ENCODE measurements around the gene DNMT3A. TPM values are rescaled to one million over a fixed set of nuclear protein-coding genes. Genes with fewer than 3 reads are reported as not detected.

The DNMT3A gene
- total RNA-seq, 1 experiment from 2014 or later: 215 TPM

DNA sequence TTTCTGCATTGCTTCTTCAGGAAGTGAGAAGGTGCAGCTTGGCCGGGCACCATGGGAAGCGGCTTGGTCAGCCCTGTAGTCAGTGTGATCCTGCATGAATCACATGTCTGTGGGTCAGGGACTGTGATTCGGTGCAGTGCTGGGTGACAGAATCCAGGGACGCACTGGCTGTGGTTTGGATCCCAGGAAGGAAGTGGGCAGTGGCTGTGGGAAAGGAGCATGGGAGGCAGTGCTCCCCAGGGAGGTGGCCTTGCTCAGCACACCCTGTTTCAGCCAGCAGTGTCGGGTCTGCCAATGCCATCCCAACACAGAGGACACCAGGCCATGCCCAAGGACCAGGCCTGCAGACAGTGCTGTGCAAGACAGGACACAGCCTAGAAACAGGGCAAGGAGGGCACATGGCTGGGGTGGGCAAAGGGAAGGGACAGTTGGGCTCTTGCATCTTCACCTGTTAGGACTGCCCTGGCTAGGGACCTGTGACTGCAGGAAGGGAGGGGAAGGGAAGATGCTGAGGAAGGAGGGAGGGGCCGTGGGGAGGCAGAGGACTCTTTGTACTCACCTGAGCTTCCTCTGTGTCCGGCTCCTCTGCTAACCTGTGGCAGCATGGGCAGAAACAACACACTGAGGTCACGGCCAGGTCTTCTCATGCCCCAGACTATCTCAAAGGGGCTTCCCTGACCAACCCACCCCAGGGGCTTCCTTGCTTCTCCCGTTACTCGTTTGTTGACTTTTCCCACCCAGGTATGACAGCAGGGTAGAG, 37.2 kb upstream of the DNMT3A start:
- H3K9me3 ChIP-seq (ENCODE audit: control insufficient read depth, low read depth, low read length): no peaks in the 10 kb centered on the region
- no peak overlapping the region for H3K14ac ChIP-seq (ENCODE audit: insufficient read depth, low read length)
- no peaks in the 10 kb centered on the region for H3K79me1 ChIP-seq (ENCODE audit: insufficient read depth, low read depth, low read length, poor library complexity, severe bottlenecking)
- Mint-ChIP-seq H3K4me1 (peaks cover 16% of the 10 kb centered on the region in 2 experiments), H3K27ac (no peak overlapping the region), H3K36me3 (ENCODE audit: insufficient read depth in 1 of 3, low read depth in 3 of 3) (peaks cover 7 to 11% (median 8%) of the 10 kb centered on the region in 3 experiments; a peak in 6 of 7 replicates), H3K4me3 (no peak overlapping the region), H3K27me3 (ENCODE audit: low read depth) (peaks cover 38% of the 10 kb centered on the region), H3K9me3 (peaks cover 8 to 11% of the 10 kb centered on the region in 2 experiments; a peak in 4 of 5 replicates)
- TF ChIP-seq, protein P1, sequence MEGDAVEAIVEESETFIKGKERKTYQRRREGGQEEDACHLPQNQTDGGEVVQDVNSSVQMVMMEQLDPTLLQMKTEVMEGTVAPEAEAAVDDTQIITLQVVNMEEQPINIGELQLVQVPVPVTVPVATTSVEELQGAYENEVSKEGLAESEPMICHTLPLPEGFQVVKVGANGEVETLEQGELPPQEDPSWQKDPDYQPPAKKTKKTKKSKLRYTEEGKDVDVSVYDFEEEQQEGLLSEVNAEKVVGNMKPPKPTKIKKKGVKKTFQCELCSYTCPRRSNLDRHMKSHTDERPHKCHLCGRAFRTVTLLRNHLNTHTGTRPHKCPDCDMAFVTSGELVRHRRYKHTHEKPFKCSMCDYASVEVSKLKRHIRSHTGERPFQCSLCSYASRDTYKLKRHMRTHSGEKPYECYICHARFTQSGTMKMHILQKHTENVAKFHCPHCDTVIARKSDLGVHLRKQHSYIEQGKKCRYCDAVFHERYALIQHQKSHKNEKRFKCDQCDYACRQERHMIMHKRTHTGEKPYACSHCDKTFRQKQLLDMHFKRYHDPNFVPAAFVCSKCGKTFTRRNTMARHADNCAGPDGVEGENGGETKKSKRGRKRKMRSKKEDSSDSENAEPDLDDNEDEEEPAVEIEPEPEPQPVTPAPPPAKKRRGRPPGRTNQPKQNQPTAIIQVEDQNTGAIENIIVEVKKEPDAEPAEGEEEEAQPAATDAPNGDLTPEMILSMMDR (conservative IDR thresholded peaks at IDR 0.05): no peak
- H2AFZ ChIP-seq (ENCODE audit: low read length): no peak overlapping the region
- H4K5ac ChIP-seq (ENCODE audit: insufficient read length, low read depth, low read length): no peak overlapping the region
- no peak overlapping the region for H2BK120ac ChIP-seq (ENCODE audit: low read depth, low read length, poor library complexity, severe bottlenecking)
- no peak overlapping the region for H2BK20ac ChIP-seq (ENCODE audit: low read depth, low read length, poor library complexity, severe bottlenecking)
- no peak overlapping the region for H3K27ac ChIP-seq (ENCODE audit: insufficient read length, low read depth, low read length)
- no peak overlapping the region for H2BK12ac ChIP-seq (ENCODE audit: insufficient read length, low read depth, low read length)
- H3K18ac ChIP-seq (ENCODE audit: insufficient read length, low read depth, low read length): no peak overlapping the region
- DNase-seq: peak; percentile 12
- H4K8ac ChIP-seq (replicated peaks; ENCODE audit: insufficient read length, low read depth, low read length): no peak overlapping the region
- H3K23ac ChIP-seq (ENCODE audit: insufficient read length, low read depth, low read length): no peak overlapping the region
- no peaks in the 10 kb centered on the region for H3K27me3 ChIP-seq (ENCODE audit: insufficient read depth, low read length)
- no peak overlapping the region for H3K56ac ChIP-seq (ENCODE audit: insufficient read length, low read depth, low read length)
- no peak overlapping the region for H3K4me2 ChIP-seq (ENCODE audit: insufficient read depth, insufficient read length, low read length)
- no peaks in the 10 kb centered on the region for H3K23me2 ChIP-seq (ENCODE audit: insufficient read length, low read depth, low read length, poor library complexity, severe bottlenecking)
- H3K79me2 ChIP-seq (ENCODE audit: insufficient read depth, low read length): no peaks in the 10 kb centered on the region
- no peak overlapping the region for H3K4ac ChIP-seq (ENCODE audit: low read depth, low read length)
- H3T11ph ChIP-seq (ENCODE audit: low read length): no peak overlapping the region
- no peaks in the 10 kb centered on the region for H4K20me1 ChIP-seq (ENCODE audit: control insufficient read depth, insufficient read depth, insufficient read length)
- no peak overlapping the region for H2BK15ac ChIP-seq (ENCODE audit: low read depth, low read length)
- no peak overlapping the region for H2AK5ac ChIP-seq (ENCODE audit: insufficient read length, low read length)
- no peak overlapping the region for H4K91ac ChIP-seq (ENCODE audit: insufficient read length, low read depth, low read length)
- no CpG with 5 or more reads among the region's 10 CpGs for WGBS (ENCODE audit: extremely low coverage, insufficient read length, low lambda C conversion rate)
- no peak overlapping the region for H2BK5ac ChIP-seq (ENCODE audit: insufficient read length, low read length)
- H3K9ac ChIP-seq (ENCODE audit: extremely low read depth, insufficient read length, low read length): no peak overlapping the region
- H3K4me1 ChIP-seq (ENCODE audit: insufficient read depth, low read length): no peaks in the 10 kb centered on the region

Data from H9 (cell line).